ENCODE data around the gene CWF19L1. TPM values are rescaled to one million over a fixed set of nuclear protein-coding genes. Genes with fewer than 3 reads are reported as not detected.

Gene CWF19L1
- total and polyA plus RNA-seq, 2 of the 13 experiments (the other 11 are each of a cell fraction or from before 2014, with no cell fraction given): 13.6 to 42.1 TPM

GRCh38 chr10:100245484-100246220, 21.8 kb downstream of the CWF19L1 start:
- 89% methylated on average over 5 of the region's 5 CpGs for WGBS (ENCODE audit: low lambda C conversion rate)
- no peak overlapping the region for H3K4me3 ChIP-seq (replicated peaks in 1 of 3; ENCODE audit: insufficient read depth in 1 of 3, low read depth in 2 of 3, low read length in 3 of 3)
- no peak for TF ChIP-seq ZNF225 (CRISPR knock-in tag; IDR thresholded peaks at IDR 0.05)
- no peak for TF ChIP-seq REPIN1 (CRISPR knock-in tag; IDR thresholded peaks at IDR 0.05; ENCODE audit: borderline replicate concordance, low read depth)
- no peak for TF ChIP-seq JARID2 (CRISPR knock-in tag; IDR thresholded peaks at IDR 0.05; ENCODE audit: insufficient replicate concordance)
- no peak for TF ChIP-seq ZNF10 (CRISPR knock-in tag; IDR thresholded peaks at IDR 0.05; ENCODE audit: borderline replicate concordance, low read depth)
- no peak for TF ChIP-seq TMF1 (CRISPR knock-in tag; IDR thresholded peaks at IDR 0.05; ENCODE audit: low read depth)
- TF ChIP-seq TIGD3 (CRISPR knock-in tag; IDR thresholded peaks at IDR 0.05; ENCODE audit: borderline replicate concordance): no peak
- TF ChIP-seq MAF1 (CRISPR knock-in tag; IDR thresholded peaks at IDR 0.05; ENCODE audit: borderline replicate concordance): no peak
- TF ChIP-seq ZMYM2 (CRISPR knock-in tag; IDR thresholded peaks at IDR 0.05): no peak
- TF ChIP-seq FOXO4 (CRISPR knock-in tag; conservative IDR thresholded peaks at IDR 0.05): no peak
- TF ChIP-seq ZNF296 (CRISPR knock-in tag; conservative IDR thresholded peaks at IDR 0.05): no peak
- in situ Hi-C loops (cut with HindIII; ENCODE audit: extremely low pct_ligation_motif_present, low pct_unique_long_range_greater_than_20kb) (no loop called here), intact Hi-C loops (cut with micrococcal nuclease; ENCODE audit: unreplicated experiment) (no loop called here)
- DNase-seq (ENCODE audit: low spot score) (no peak), FAIRE-seq (no peak), ATAC-seq (no peak)
- BruUV-seq (replicated peaks): no TSS peak
- no peak overlapping the region for H2AFZ ChIP-seq (ENCODE audit: low read length)
- H3K4me1 ChIP-seq (ENCODE audit: insufficient read depth, low read length): no peaks in the 10 kb centered on the region
- no peak overlapping the region for H3K4me2 ChIP-seq (ENCODE audit: low read depth, low read length)
- H3K9me3 ChIP-seq (ENCODE audit: low read length): no peaks in the 10 kb centered on the region
- CTCF ChIA-PET (ENCODE audit: low intra/inter-chr PET ratio, low total read pairs): no interaction called here
- peaks cover 20 to 62% of the 10 kb centered on the region in 2 experiments for H3K36me3 ChIP-seq (replicated peaks in 1 of 2; ENCODE audit: control insufficient read depth in 1 of 2, insufficient read depth in 2 of 2, low read length in 2 of 2)
- no peaks in the 10 kb centered on the region for H3K79me2 ChIP-seq (ENCODE audit: insufficient read depth, low read length)
- no peaks in the 10 kb centered on the region for H3K27me3 ChIP-seq (ENCODE audit: control insufficient read depth in 1 of 2, insufficient read depth in 2 of 2, low read length in 2 of 2)
- H3K9ac ChIP-seq (ENCODE audit: insufficient read depth, low read depth, low read length): no peak overlapping the region
- H3K27ac ChIP-seq (ENCODE audit: extremely low read length, insufficient read depth, low read length): no peak overlapping the region
- H4K20me1 ChIP-seq (ENCODE audit: insufficient read depth, low read length): no peaks in the 10 kb centered on the region
- POLR2A ChIA-PET: no interaction called here

Measured in HepG2 (cell line).